Measurements from ENCODE around the gene INKA1. TPM values are rescaled to one million over a fixed set of nuclear protein-coding genes. Genes with fewer than 3 reads are reported as not detected.

The INKA1 gene
- total RNA-seq, 1 experiment from 2014 or later: not detected

DNA sequence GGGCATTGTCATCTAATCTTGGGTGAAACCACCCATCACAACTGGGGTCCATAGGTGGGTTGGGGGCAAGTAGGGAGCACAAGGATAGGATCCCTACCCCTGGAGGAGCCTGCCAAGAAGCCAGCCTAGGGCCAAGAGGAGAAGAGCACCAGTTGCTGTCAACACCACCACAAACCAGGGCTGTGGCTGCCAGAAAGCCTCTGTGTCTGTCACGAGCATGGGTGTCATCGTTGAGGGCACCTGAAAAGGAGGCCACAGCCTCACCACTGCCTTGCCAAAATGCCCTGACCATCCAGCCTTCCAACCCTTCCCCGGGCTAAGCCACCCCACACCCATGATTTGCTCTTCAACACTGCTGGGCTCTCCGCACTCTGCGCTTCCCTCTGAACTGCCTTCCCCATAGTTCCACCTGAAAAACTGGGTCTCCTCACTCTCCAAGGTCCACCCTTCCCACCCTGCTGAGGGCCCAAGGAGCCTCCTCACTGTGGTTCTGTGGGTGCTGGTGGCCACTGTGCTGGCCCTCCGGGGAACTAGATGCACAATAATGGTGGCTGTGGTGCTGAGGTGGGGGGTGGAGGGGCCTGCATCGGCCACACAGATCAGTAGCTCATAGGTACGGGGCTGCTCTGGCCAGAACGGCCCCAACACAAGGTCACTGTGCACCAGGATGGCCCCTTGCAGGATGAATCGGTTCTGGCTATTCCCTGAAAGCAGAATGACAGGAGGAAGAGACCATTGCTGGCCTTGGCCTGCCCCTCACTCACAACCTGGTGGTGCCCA lies 10.5 kb upstream of the INKA1 start:
- CTCF ChIA-PET: no interaction called here
- intact Hi-C loops (cut with micrococcal nuclease; ENCODE audit: unreplicated experiment): no loop called here
- POLR2A ChIA-PET: no interaction called here
- TF ChIP-seq, protein P1, sequence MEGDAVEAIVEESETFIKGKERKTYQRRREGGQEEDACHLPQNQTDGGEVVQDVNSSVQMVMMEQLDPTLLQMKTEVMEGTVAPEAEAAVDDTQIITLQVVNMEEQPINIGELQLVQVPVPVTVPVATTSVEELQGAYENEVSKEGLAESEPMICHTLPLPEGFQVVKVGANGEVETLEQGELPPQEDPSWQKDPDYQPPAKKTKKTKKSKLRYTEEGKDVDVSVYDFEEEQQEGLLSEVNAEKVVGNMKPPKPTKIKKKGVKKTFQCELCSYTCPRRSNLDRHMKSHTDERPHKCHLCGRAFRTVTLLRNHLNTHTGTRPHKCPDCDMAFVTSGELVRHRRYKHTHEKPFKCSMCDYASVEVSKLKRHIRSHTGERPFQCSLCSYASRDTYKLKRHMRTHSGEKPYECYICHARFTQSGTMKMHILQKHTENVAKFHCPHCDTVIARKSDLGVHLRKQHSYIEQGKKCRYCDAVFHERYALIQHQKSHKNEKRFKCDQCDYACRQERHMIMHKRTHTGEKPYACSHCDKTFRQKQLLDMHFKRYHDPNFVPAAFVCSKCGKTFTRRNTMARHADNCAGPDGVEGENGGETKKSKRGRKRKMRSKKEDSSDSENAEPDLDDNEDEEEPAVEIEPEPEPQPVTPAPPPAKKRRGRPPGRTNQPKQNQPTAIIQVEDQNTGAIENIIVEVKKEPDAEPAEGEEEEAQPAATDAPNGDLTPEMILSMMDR (IDR thresholded peaks at IDR 0.05; ENCODE audit: insufficient read depth in 1 of 2, low read depth in 1 of 2, low read length in 1 of 2, severe bottlenecking in 1 of 2, unreplicated experiment in 1 of 2): no peak
- no peak overlapping the region for H3K4me3 ChIP-seq (ENCODE audit: low read depth, low read length)
- no peaks in the 10 kb centered on the region for H3K36me3 ChIP-seq (ENCODE audit: control insufficient read depth, insufficient read depth, low read length)
- no peak overlapping the region for H3K27ac Mint-ChIP-seq (ENCODE audit: unreplicated experiment)
- H3K4me1 ChIP-seq: 0 out of 2 replicates have a peak, but pooled peaks cover 3% of the 10 kb centered on the region
- no TSS peak for BruUV-seq (replicated peaks)
- no peaks in the 10 kb centered on the region for H3K27me3 Mint-ChIP-seq (ENCODE audit: insufficient read depth, unreplicated experiment)
- H3K9me3 ChIP-seq: no peaks in the 10 kb centered on the region
- DNase-seq: no peak
- no peak overlapping the region for H3K4me3 Mint-ChIP-seq (ENCODE audit: unreplicated experiment)
- H3K36me3 Mint-ChIP-seq (ENCODE audit: insufficient read depth, unreplicated experiment): no peaks in the 10 kb centered on the region
- no peaks in the 10 kb centered on the region for H3K4me1 Mint-ChIP-seq (ENCODE audit: low read depth, unreplicated experiment)
- no peaks in the 10 kb centered on the region for H3K27me3 ChIP-seq (replicated peaks; ENCODE audit: control insufficient read depth, insufficient read depth, low read length)
- H3K9me3 Mint-ChIP-seq (ENCODE audit: unreplicated experiment): no peaks in the 10 kb centered on the region

DNA sequence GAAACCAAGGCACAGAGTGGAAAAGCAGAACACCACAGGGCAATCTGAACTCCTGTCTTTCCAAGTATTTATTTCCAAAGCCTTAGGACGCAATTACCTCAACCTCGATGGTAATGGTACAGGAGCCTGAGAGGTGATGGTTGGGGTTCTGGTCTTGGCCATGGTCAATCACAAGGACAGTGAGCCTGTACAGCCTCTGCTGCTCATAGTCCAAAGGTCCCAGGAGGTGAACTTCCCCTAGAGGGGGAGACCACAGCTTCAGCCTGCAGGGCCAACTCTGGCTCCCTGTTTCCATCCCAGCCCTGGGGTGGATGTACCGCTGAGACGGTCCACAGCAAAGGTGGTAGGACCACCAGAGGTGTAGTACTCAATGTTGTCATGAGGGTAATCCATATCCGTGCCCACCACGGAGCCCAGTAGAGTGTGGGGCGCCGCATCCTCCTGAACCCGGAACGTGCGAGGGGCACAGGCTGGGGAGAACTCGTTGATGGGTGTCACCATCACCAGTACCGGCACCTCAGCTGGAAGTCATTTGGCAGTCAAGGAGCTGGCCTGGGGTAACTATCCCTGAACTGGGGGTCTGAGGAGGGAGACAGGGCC lies 9.5 kb upstream of the INKA1 start:
- Histone ChIP-seq H3K4me1 (0 out of 2 replicates have a peak, but pooled peaks cover 3% of the 10 kb centered on the region), H3K4me3 (ENCODE audit: low read depth, low read length) (no peak overlapping the region), H3K36me3 (ENCODE audit: control insufficient read depth, insufficient read depth, low read length) (no peaks in the 10 kb centered on the region), H3K27me3 (replicated peaks; ENCODE audit: control insufficient read depth, insufficient read depth, low read length) (no peaks in the 10 kb centered on the region), H3K9me3 (no peaks in the 10 kb centered on the region)
- no peaks in the 10 kb centered on the region for H3K9me3 Mint-ChIP-seq (ENCODE audit: unreplicated experiment)
- H3K36me3 Mint-ChIP-seq (ENCODE audit: insufficient read depth, unreplicated experiment): no peaks in the 10 kb centered on the region
- TF ChIP-seq, protein P1 (IDR thresholded peaks at IDR 0.05; ENCODE audit: insufficient read depth in 1 of 2, low read depth in 1 of 2, low read length in 1 of 2, severe bottlenecking in 1 of 2, unreplicated experiment in 1 of 2): no peak
- H3K27me3 Mint-ChIP-seq (ENCODE audit: insufficient read depth, unreplicated experiment): no peaks in the 10 kb centered on the region
- BruUV-seq (replicated peaks): no TSS peak
- no peak for DNase-seq
- intact Hi-C loops (cut with micrococcal nuclease; ENCODE audit: unreplicated experiment): no loop called here
- no peak overlapping the region for H3K4me3 Mint-ChIP-seq (ENCODE audit: unreplicated experiment)
- CTCF ChIA-PET: no interaction called here
- H3K27ac Mint-ChIP-seq (ENCODE audit: unreplicated experiment): no peak overlapping the region
- no peaks in the 10 kb centered on the region for H3K4me1 Mint-ChIP-seq (ENCODE audit: low read depth, unreplicated experiment)
- POLR2A ChIA-PET: no interaction called here

DNA sequence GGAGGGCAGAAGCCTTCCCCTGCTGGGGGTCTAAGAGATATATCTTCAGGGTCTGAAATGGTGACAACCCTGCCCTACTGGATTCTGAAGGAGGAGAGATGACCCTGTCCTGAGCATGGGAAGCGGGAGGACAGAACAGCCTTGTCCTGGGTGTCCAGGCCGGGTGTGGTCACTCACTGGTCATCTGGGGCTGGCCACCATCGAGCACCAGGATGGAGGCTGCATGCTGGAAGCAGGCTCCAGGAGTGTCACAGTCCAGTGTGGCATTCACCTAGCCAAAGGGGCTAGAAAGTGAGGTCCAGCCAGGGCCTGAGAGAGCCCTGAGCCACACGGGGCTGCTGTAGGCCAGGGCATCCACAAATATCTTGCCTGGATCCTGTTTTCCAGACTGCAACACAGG lies 8.6 kb upstream of the INKA1 start:
- CTCF ChIA-PET: interaction anchor here (0.6 kb wide), 1 partner anchor 135 kb away, joined by 6 read pairs; no protein-coding TSS in a partner anchor

More for the DNA sequence above, 8.6 kb upstream of the INKA1 start:
- Mint-ChIP-seq H3K9me3 (ENCODE audit: unreplicated experiment) (no peaks in the 10 kb centered on the region), H3K27ac (ENCODE audit: unreplicated experiment) (no peak overlapping the region), H3K4me3 (ENCODE audit: unreplicated experiment) (no peak overlapping the region), H3K36me3 (ENCODE audit: insufficient read depth, unreplicated experiment) (no peaks in the 10 kb centered on the region), H3K4me1 (ENCODE audit: low read depth, unreplicated experiment) (no peaks in the 10 kb centered on the region), H3K27me3 (ENCODE audit: insufficient read depth, unreplicated experiment) (no peaks in the 10 kb centered on the region)
- intact Hi-C loops (cut with micrococcal nuclease; ENCODE audit: unreplicated experiment): no loop called here
- no peak overlapping the region for H3K4me3 ChIP-seq (ENCODE audit: low read depth, low read length)
- DNase-seq: no peak
- no peaks in the 10 kb centered on the region for H3K27me3 ChIP-seq (replicated peaks; ENCODE audit: control insufficient read depth, insufficient read depth, low read length)
- no TSS peak for BruUV-seq (replicated peaks)
- no peaks in the 10 kb centered on the region for H3K9me3 ChIP-seq
- POLR2A ChIA-PET: no interaction called here
- H3K36me3 ChIP-seq (ENCODE audit: control insufficient read depth, insufficient read depth, low read length): no peaks in the 10 kb centered on the region
- TF ChIP-seq, protein P1 (IDR thresholded peaks at IDR 0.05; ENCODE audit: insufficient read depth in 1 of 2, low read depth in 1 of 2, low read length in 1 of 2, severe bottlenecking in 1 of 2, unreplicated experiment in 1 of 2): no peak
- 0 out of 2 replicates have a peak, but pooled peaks cover 3% of the 10 kb centered on the region for H3K4me1 ChIP-seq
